ENCODE measurements around the gene KLHL7. TPM values are rescaled to one million over a fixed set of nuclear protein-coding genes. Genes with fewer than 3 reads are reported as not detected.

KLHL7 gene
- total and polyA plus RNA-seq, 2 donors (not counting 3 experiments of a cell fraction or from before 2014, with no cell fraction given), result 21.3 to 32.1 TPM

DNA sequence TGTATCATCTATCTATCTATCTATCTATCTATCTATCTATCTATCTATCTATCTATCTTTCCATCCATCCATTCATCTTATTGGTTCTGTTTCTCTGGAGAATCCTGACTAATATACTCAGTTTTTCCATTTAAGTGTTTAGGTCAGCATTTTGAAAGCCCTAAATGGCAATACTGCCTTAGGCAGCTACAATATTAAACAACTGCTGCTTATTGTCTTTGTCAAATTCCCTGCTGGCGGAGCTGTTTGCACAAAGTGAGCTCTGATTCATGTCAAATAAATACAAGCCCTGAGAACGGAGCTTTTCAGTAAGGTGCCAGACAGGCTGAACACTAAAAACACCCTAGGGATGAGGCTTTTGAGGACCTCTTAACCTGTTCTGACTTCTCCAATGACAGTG, 7.1 kb upstream of the KLHL7 start:
- ChIA-PET POLR2A (no interaction called here), CTCF (interaction anchor here (8.6 kb wide), 1 partner anchor 13 kb away, joined by 75 read pairs; no protein-coding TSS in a partner anchor)
- Histone ChIP-seq H3K36me3 (ENCODE audit: control insufficient read depth in 2 of 2, extremely low read depth in 1 of 2, insufficient read depth in 2 of 2, low read length in 2 of 2) (no peaks in the 10 kb centered on the region), H3K27me3 (ENCODE audit: control insufficient read depth in 2 of 2, insufficient read depth in 2 of 2, low read length in 2 of 2) (no peaks in the 10 kb centered on the region), H3K9me1 (replicated peaks; ENCODE audit: control insufficient read depth, extremely low read depth, insufficient read depth, low read length) (no peaks in the 10 kb centered on the region), H3K9ac (replicated peaks; ENCODE audit: extremely low read depth, insufficient read depth, low read length) (no peak overlapping the region), H3K9me3 (replicated peaks; ENCODE audit: control insufficient read depth, insufficient read depth, low read length) (no peaks in the 10 kb centered on the region), H3K79me2 (ENCODE audit: control insufficient read depth, insufficient read depth, low read length) (no peaks in the 10 kb centered on the region), H4K20me1 (replicated peaks; ENCODE audit: control insufficient read depth, extremely low read depth, insufficient read depth, low read length) (no peaks in the 10 kb centered on the region), H2AFZ (ENCODE audit: low read depth, low read length) (no peak overlapping the region), H3K4me3 (replicated peaks in 1 of 3; ENCODE audit: insufficient read depth in 1 of 3, low read depth in 1 of 3, low read length in 3 of 3) (no peak overlapping the region), H3K27ac (ENCODE audit: insufficient read depth, low read depth, low read length) (no peak overlapping the region), H3K4me2 (ENCODE audit: insufficient read depth, low read length) (no peak overlapping the region), H3K4me1 (ENCODE audit: control insufficient read depth, extremely low read depth, insufficient read depth, low read length) (no peaks in the 10 kb centered on the region)
- TF ChIP-seq EZH2 (IDR thresholded peaks at IDR 0.05; ENCODE audit: borderline replicate concordance, low read depth, low read length, severe bottlenecking) (no peak), MYC (IDR thresholded peaks at IDR 0.05; ENCODE audit: low read depth, low read length) (no peak), POLR2A (IDR thresholded peaks at IDR 0.05; ENCODE audit: low read depth, low read length) (no peak), FOS (IDR thresholded peaks at IDR 0.05; ENCODE audit: borderline replicate concordance, insufficient read depth, low read length) (no peak), GATA2 (IDR thresholded peaks at IDR 0.05; ENCODE audit: insufficient read depth, insufficient read length, low read depth, low read length) (no peak), JUN (IDR thresholded peaks at IDR 0.05; ENCODE audit: borderline replicate concordance, insufficient read depth, insufficient read length, low read depth) (no peak), POLR2AphosphoS5 (IDR thresholded peaks at IDR 0.05; ENCODE audit: insufficient read depth, low read depth, low read length) (no peak)
- TF ChIP-seq, protein P1, sequence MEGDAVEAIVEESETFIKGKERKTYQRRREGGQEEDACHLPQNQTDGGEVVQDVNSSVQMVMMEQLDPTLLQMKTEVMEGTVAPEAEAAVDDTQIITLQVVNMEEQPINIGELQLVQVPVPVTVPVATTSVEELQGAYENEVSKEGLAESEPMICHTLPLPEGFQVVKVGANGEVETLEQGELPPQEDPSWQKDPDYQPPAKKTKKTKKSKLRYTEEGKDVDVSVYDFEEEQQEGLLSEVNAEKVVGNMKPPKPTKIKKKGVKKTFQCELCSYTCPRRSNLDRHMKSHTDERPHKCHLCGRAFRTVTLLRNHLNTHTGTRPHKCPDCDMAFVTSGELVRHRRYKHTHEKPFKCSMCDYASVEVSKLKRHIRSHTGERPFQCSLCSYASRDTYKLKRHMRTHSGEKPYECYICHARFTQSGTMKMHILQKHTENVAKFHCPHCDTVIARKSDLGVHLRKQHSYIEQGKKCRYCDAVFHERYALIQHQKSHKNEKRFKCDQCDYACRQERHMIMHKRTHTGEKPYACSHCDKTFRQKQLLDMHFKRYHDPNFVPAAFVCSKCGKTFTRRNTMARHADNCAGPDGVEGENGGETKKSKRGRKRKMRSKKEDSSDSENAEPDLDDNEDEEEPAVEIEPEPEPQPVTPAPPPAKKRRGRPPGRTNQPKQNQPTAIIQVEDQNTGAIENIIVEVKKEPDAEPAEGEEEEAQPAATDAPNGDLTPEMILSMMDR (IDR thresholded peaks at IDR 0.05; ENCODE audit: extremely low read depth in 1 of 2, insufficient read depth in 1 of 2, low read depth in 1 of 2, low read length in 2 of 2), result no peak
- TF ChIP-seq, protein P2, sequence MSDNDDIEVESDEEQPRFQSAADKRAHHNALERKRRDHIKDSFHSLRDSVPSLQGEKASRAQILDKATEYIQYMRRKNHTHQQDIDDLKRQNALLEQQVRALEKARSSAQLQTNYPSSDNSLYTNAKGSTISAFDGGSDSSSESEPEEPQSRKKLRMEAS (IDR thresholded peaks at IDR 0.05; ENCODE audit: insufficient read depth, insufficient read length), result no peak
- dilution Hi-C loops (cut with MboI; ENCODE audit: extremely low pct_ligation_motif_present, low sequenced_read_pairs) (no loop called here), intact Hi-C loops (cut with micrococcal nuclease) (no loop called here)
- no TSS peak for BruUV-seq (replicated peaks)
- FAIRE-seq, result no peak
- DNase-seq (ENCODE audit: low read depth, low spot score), result no peak
